H1 (cell line): ENCODE results near the gene LAYN. TPM values are rescaled to one million over a fixed set of nuclear protein-coding genes. Genes with fewer than 3 reads are reported as not detected.

Source experiments
- CTCF ChIA-PET: fragments of 300-600 bp; sonication (Branson Sonifier 250); formaldehyde crosslinking; loops from one replicate; lab custom pipeline; 2021; ENCODE audit not compliant: partially characterized antibody; lab: Charles Lee
- POLR2A ChIA-PET: fragments of 300-600 bp; sonication (Branson Sonifier 250); formaldehyde crosslinking; loops from one replicate; lab custom pipeline; 2021; ENCODE audit warnings: inconsistent platforms; ENCODE audit not compliant: partially characterized antibody; lab: Charles Lee
- DNase-seq, 2 experiments: peaks; one replicate each; pipeline versions ENCODE4 v3.0.0 to v3.0.0-alpha.2; 2010 to 2022; ENCODE audit warnings: low spot score in 2 of 2, low read depth in 1 of 2, mixed read lengths in 1 of 2
- FAIRE-seq: peaks from 2 replicates; lab custom pipeline; 2011; peaks lifted over from hg19 to GRCh38; lab: Jason Lieb, UNC
- H2AFZ ChIP-seq: 2 replicates; pipeline ENCODE4 v1.8.1; 2012; ENCODE audit warnings: low read length, inconsistent platforms
- H2AK5ac ChIP-seq: 2 replicates; pipeline ENCODE4 v1.6.1; 2013; ENCODE audit warnings: low read depth, low read length
- H2BK120ac ChIP-seq: replicated peaks from 2 replicates; pipeline ENCODE3; 2013; ENCODE audit warnings: low read depth, low read length, inconsistent platforms
- H2BK12ac ChIP-seq: 2 replicates; pipeline ENCODE4 v1.6.1; 2013; ENCODE audit warnings: low read depth, low read length
- H2BK15ac ChIP-seq: 2 replicates; pipeline ENCODE4 v1.6.1; 2013; ENCODE audit warnings: low read length
- H2BK20ac ChIP-seq: 2 replicates; pipeline ENCODE4 v1.6.1; 2013; ENCODE audit warnings: low read length
- H2BK5ac ChIP-seq: 2 replicates; pipeline ENCODE4 v1.6.1; 2013; ENCODE audit warnings: low read depth, low read length
- H3K14ac ChIP-seq: 2 replicates; pipeline ENCODE4 v1.6.1; 2013; ENCODE audit warnings: inconsistent platforms; ENCODE audit not compliant: insufficient read length
- H3K18ac ChIP-seq: 2 replicates; pipeline ENCODE4 v1.6.1; 2013; ENCODE audit warnings: low read length; ENCODE audit errors: extremely low read depth
- H3K23ac ChIP-seq: 2 replicates; pipeline ENCODE4 v1.6.1; 2013; ENCODE audit warnings: inconsistent platforms; ENCODE audit not compliant: insufficient read length
- H3K23me2 ChIP-seq: 2 replicates; pipeline ENCODE4 v1.6.1; 2013; ENCODE audit warnings: low read depth, low read length
- H3K27ac ChIP-seq: 2 replicates; pipeline ENCODE4 v1.6.1; 2011; ENCODE audit warnings: low read depth, low read length, inconsistent platforms
- H3K27me3 ChIP-seq, 4 experiments: replicated peaks in 1 of 4; 1 replicate in 1 of 4; 2 replicates in 3 of 4; pipeline versions ENCODE4 v1.6.1 to v1.8.1; 2011 to 2013; ENCODE audit warnings: low read length in 3 of 4, mild to moderate bottlenecking in 3 of 4, inconsistent platforms in 2 of 4, mixed read lengths in 2 of 4, moderate library complexity in 1 of 4; ENCODE audit not compliant: control insufficient read depth in 3 of 4, insufficient read depth in 3 of 4; ENCODE audit errors: extremely low read depth in 1 of 4
- H3K36me3 ChIP-seq, 4 experiments: 2 replicates each; pipeline versions ENCODE4 v1.6.1 to v1.8.1; 2011 to 2013; ENCODE audit warnings: mild to moderate bottlenecking in 4 of 4, low read length in 3 of 4, moderate library complexity in 2 of 4, control low read depth in 1 of 4, inconsistent platforms in 1 of 4; ENCODE audit not compliant: insufficient read depth in 4 of 4, control insufficient read depth in 2 of 4
- H3K4ac ChIP-seq: replicated peaks from 2 replicates; pipeline ENCODE3; 2013; ENCODE audit warnings: low read length, low read depth, mixed read lengths, inconsistent platforms; ENCODE audit not compliant: insufficient read length
- H3K4me1 ChIP-seq, 4 experiments: replicated peaks in 1 of 4; 1 replicate in 1 of 4; 2 replicates in 3 of 4; pipeline versions ENCODE4 v1.6.1 to v1.8.1; 2011 to 2013; ENCODE audit warnings: low read length in 3 of 4, inconsistent platforms in 2 of 4, mixed read lengths in 1 of 4; ENCODE audit not compliant: insufficient read depth in 4 of 4, control insufficient read depth in 3 of 4
- H3K4me2 ChIP-seq, 2 experiments: 2 replicates each; pipeline versions ENCODE4 v1.6.1 to v1.8.1; 2011 to 2013; ENCODE audit warnings: low read depth in 2 of 2, low read length in 2 of 2, control low read depth in 1 of 2, inconsistent platforms in 1 of 2, mild to moderate bottlenecking in 1 of 2; ENCODE audit not compliant: insufficient read depth in 1 of 2
- H3K4me3 ChIP-seq, 4 experiments: fragments of 200-600, 300-600 bp in 1 of 4; sonication (generic), shearing (Covaris generic), sonication (Bioruptor Twin) in 1 of 4; 2 replicates each; pipeline versions ENCODE4 v1.5.1 to v1.8.1; 2011 to 2016; ENCODE audit warnings: low read length in 4 of 4, low read depth in 3 of 4, control low read depth in 2 of 4, inconsistent platforms in 2 of 4, mild to moderate bottlenecking in 2 of 4, mixed read lengths in 1 of 4, moderate library complexity in 1 of 4; ENCODE audit not compliant: insufficient read depth in 2 of 4; ENCODE audit errors: extremely low read depth in 1 of 4
- H3K56ac ChIP-seq: replicated peaks from 2 replicates; pipeline ENCODE3; 2013; ENCODE audit warnings: low read depth, mild to moderate bottlenecking, mixed read lengths, low read length, inconsistent platforms; ENCODE audit not compliant: insufficient read length
- H3K79me1 ChIP-seq: 2 replicates; pipeline ENCODE4 v1.6.1; 2013; ENCODE audit warnings: low read depth, low read length, control low read depth
- H3K79me2 ChIP-seq, 2 experiments: 2 replicates each; pipeline versions ENCODE4 v1.6.1 to v1.8.1; 2012 to 2013; ENCODE audit warnings: low read length in 2 of 2, mild to moderate bottlenecking in 2 of 2, inconsistent platforms in 1 of 2; ENCODE audit not compliant: insufficient read depth in 2 of 2, control insufficient read depth in 1 of 2
- H3K9ac ChIP-seq, 4 experiments: replicated peaks in 1 of 4; 1 replicate in 1 of 4; 2 replicates in 3 of 4; pipeline versions ENCODE4 v1.6.1 to v1.8.1; 2011 to 2013; ENCODE audit warnings: low read depth in 3 of 4, low read length in 3 of 4, control low read depth in 2 of 4, mild to moderate bottlenecking in 2 of 4, moderate library complexity in 2 of 4, inconsistent platforms in 1 of 4; ENCODE audit errors: extremely low read depth in 1 of 4
- H3K9me3 ChIP-seq, 2 experiments: 2 replicates each; pipeline versions ENCODE4 v1.6.1 to v1.8.1; 2012 to 2013; ENCODE audit warnings: mild to moderate bottlenecking in 2 of 2, moderate library complexity in 2 of 2, control low read depth in 1 of 2, inconsistent platforms in 1 of 2, low read depth in 1 of 2, low read length in 1 of 2, mixed read lengths in 1 of 2; ENCODE audit not compliant: insufficient read depth in 2 of 2
- H4K20me1 ChIP-seq, 2 experiments: replicated peaks in 1 of 2; 2 replicates each; pipeline versions ENCODE3 to v1.8.1; 2011 to 2013; ENCODE audit warnings: inconsistent platforms in 2 of 2, low read length in 2 of 2, mild to moderate bottlenecking in 1 of 2; ENCODE audit not compliant: insufficient read depth in 2 of 2, control insufficient read depth in 1 of 2
- H4K5ac ChIP-seq: 2 replicates; pipeline ENCODE4 v1.6.1; 2013; ENCODE audit warnings: low read length, low read depth, mixed read lengths, inconsistent platforms; ENCODE audit not compliant: insufficient read length
- H4K8ac ChIP-seq: 2 replicates; pipeline ENCODE4 v1.8.0; 2013; ENCODE audit warnings: mild to moderate bottlenecking, moderate library complexity, low read length, inconsistent platforms; ENCODE audit not compliant: insufficient read depth; ENCODE audit errors: extremely low read depth
- H4K91ac ChIP-seq: replicated peaks from 2 replicates; pipeline ENCODE3; 2013; ENCODE audit warnings: low read length, mixed read lengths, inconsistent platforms; ENCODE audit not compliant: insufficient read length
- ASH2L ChIP-seq: fragments of 200-600, 300-600 bp; sonication (generic); IDR thresholded peaks from one replicate; pipeline ENCODE4 v1.7.1; 2017; ENCODE audit warnings: low read length
- CEBPB ChIP-seq: IDR thresholded peaks from 2 replicates; pipeline ENCODE4 v1.6.1; 2012; ENCODE audit warnings: low read depth, low read length
- CTBP2 ChIP-seq: IDR thresholded peaks from 2 replicates; pipeline ENCODE4 v1.7.0; 2011; ENCODE audit warnings: borderline replicate concordance, mild to moderate bottlenecking, moderate library complexity, mixed read lengths, low read length; ENCODE audit not compliant: insufficient read depth, insufficient read length
- HDAC6 ChIP-seq: IDR thresholded peaks from one replicate; pipeline ENCODE4 v1.7.1; 2012; ENCODE audit warnings: low read depth, mild to moderate bottlenecking, inconsistent platforms, low read length, moderate library complexity
- JUND ChIP-seq: IDR thresholded peaks from 2 replicates; pipeline ENCODE4 v1.6.1; 2011; ENCODE audit warnings: mild to moderate bottlenecking, improper control_type of control experiment, low read length
- KDM4A ChIP-seq: IDR thresholded peaks from one replicate; pipeline ENCODE4 v1.7.1; 2012; ENCODE audit warnings: low read depth, mild to moderate bottlenecking, moderate library complexity, low read length, inconsistent platforms; ENCODE audit not compliant: severe bottlenecking
- KDM5A ChIP-seq: fragments of 200-600 bp; IDR thresholded peaks from 2 replicates; pipeline ENCODE4 v1.7.1; 2012; ENCODE audit warnings: mild to moderate bottlenecking, low read length, inconsistent platforms, mixed read lengths
- NANOG ChIP-seq: IDR thresholded peaks from 2 replicates; pipeline ENCODE4 v1.6.1; 2011; ENCODE audit warnings: low read length, low read depth, mild to moderate bottlenecking, inconsistent platforms; ENCODE audit not compliant: insufficient read depth, poor library complexity, severe bottlenecking
- NRF1 ChIP-seq: IDR thresholded peaks from 2 replicates; pipeline ENCODE4 v1.6.1; 2011; ENCODE audit warnings: mild to moderate bottlenecking, low read depth, low read length, improper control_type of control experiment
- RNF2 ChIP-seq: fragments of 200-900, 300-1000 bp; sonication (generic); IDR thresholded peaks from 2 replicates; pipeline ENCODE4 v1.7.1; 2016; ENCODE audit warnings: borderline replicate concordance, low read depth, mild to moderate bottlenecking, antibody characterized with exemption, low read length; ENCODE audit not compliant: poor library complexity, severe bottlenecking; ENCODE audit errors: missing control alignments
- SP4 ChIP-seq: IDR thresholded peaks from 2 replicates; pipeline ENCODE4 v1.6.1; 2012; ENCODE audit warnings: low read length, inconsistent platforms
- SRF ChIP-seq: IDR thresholded peaks from 2 replicates; pipeline ENCODE4 v1.6.1; 2011; ENCODE audit warnings: mild to moderate bottlenecking, low read depth, low read length, moderate library complexity
- TEAD4 ChIP-seq: IDR thresholded peaks from 2 replicates; pipeline ENCODE4 v1.6.1; 2012; ENCODE audit warnings: low read depth, low read length, inconsistent platforms, mixed read lengths
- polyA plus RNA-seq, 7 experiments: library from polyadenylated mRNA; depleted of rRNA in 3 of 7; stranded (reverse) in 5 of 7; unstranded in 2 of 7; fragments of >200 nt in 5 of 7; fragments of 200-250 nt in 2 of 7; gene quantifications; 1 replicate in 5 of 7; 2 replicates in 1 of 7; 4 replicates in 1 of 7; pipeline versions ENCODE4 v1.2.1 to v1.2.3, GENCODE V29; 2011 to 2013; ENCODE audit warnings: missing spikeins in 2 of 7, mixed read lengths in 2 of 7
- total RNA-seq: library from RNA; stranded (reverse); fragmentation: NEBNext Ultra II Directional; extraction: Animal tissue kit (Norgen Biotek cat#: 25700); gene quantifications from 2 replicates; pipeline ENCODE4 v1.2.1, GENCODE V29; 2021

The LAYN gene
- total and polyA plus RNA-seq, 2 of the 8 experiments (the other 6 are each of a cell fraction or from before 2014, with no cell fraction given): 4.2 to 9.3 TPM

DNA sequence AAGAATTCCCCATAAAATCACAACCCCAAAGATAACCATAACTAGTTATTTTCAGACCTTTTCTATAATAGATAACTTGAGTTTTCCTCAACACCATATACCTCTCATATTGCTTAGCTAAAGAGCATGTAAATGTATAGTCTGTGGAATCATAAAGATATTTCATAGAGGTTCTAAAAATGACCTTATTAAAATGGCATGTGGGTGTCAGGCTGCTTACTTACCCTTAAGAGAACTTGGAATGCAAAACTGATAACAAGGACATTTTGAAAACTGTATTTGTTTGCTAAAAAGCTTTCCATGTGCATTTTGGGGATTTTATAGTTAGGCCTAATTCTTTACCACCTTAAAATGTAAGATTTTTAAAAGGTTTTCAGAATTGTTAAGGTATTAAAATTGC lies 66.5 kb downstream of the LAYN start:
- H3K23me2 ChIP-seq: peaks cover 5% of the 10 kb centered on the region; the same call in 1 of the 2 replicates
- no peak overlapping the region for H4K5ac ChIP-seq
- FAIRE-seq: no peak
- H2AFZ ChIP-seq: no peak overlapping the region
- H4K8ac ChIP-seq: no peak overlapping the region
- H2BK20ac ChIP-seq: no peak overlapping the region
- H2AK5ac ChIP-seq: no peak overlapping the region
- no peak overlapping the region for H3K27ac ChIP-seq
- H3K36me3 ChIP-seq: no peaks in the 10 kb centered on the region
- H3K4ac ChIP-seq: no peak overlapping the region
- no peak overlapping the region for H3K18ac ChIP-seq
- no peak overlapping the region for H2BK12ac ChIP-seq
- H4K20me1 ChIP-seq: peaks cover 6 to 7% of the 10 kb centered on the region in 2 experiments
- H3K79me2 ChIP-seq: peaks cover 0 to 24% of the 10 kb centered on the region in 2 experiments; a peak in 2 of 4 replicates
- peaks cover 1 to 11% (median 9%) of the 10 kb centered on the region in 4 experiments; a peak in 5 of 7 replicates for H3K27me3 ChIP-seq
- H3K9me3 ChIP-seq: no peaks in the 10 kb centered on the region
- no peak overlapping the region for H3K4me3 ChIP-seq
- peaks cover 0 to 7% (median 2%) of the 10 kb centered on the region in 4 experiments; a peak in 2 of 7 replicates for H3K4me1 ChIP-seq
- H2BK5ac ChIP-seq: no peak overlapping the region
- no peak overlapping the region for H3K4me2 ChIP-seq
- H3K23ac ChIP-seq: no peak overlapping the region
- no peak overlapping the region for H3K9ac ChIP-seq
- no peak overlapping the region for H3K56ac ChIP-seq
- ChIA-PET POLR2A (no interaction called here), CTCF (interaction anchor here (0.6 kb wide), 2 partner anchors 240 to 1297 kb away, joined by 3 read pairs; no protein-coding TSS in a partner anchor)
- H2BK15ac ChIP-seq: no peak overlapping the region
- H3K14ac ChIP-seq: no peak overlapping the region
- no peak for DNase-seq
- no peak overlapping the region for H2BK120ac ChIP-seq
- H3K79me1 ChIP-seq: no peaks in the 10 kb centered on the region; the same call in 1 of the 2 replicates
- H4K91ac ChIP-seq: no peak overlapping the region
- TF ChIP-seq SRF (no peak), CEBPB (no peak), JUND (no peak), SP4 (no peak), ASH2L (no peak), TEAD4 (no peak), RNF2 (no peak), CTBP2 (no peak), NRF1 (no peak), KDM4A (no peak), KDM5A (no peak), NANOG (no peak), HDAC6 (no peak)
